ENCODE results near the gene EPHA5. TPM values are rescaled to one million over a fixed set of nuclear protein-coding genes. Genes with fewer than 3 reads are reported as not detected.

Gene EPHA5
- total RNA-seq, 1 experiment from 2014 or later, result not detected

DNA sequence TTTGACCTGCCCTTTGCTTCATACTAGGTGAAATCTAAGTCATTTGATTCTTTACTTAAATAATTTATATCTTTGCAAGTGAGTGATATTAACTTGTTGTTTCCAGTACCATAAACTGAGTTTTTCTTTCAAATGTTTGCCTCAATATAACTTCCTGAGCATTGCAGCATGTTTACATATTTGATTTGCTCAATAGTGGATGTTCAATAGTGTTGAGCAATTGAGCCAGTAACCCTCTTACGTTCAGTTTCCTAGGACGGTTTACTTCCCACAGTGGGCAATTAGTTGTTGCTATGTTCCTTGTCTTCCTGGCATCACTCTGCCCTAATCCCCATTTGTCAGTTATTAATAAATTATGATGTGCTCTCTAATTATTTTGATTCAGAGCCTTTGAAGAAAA is 278.5 kb downstream of the EPHA5 start:
- CTCF ChIA-PET, result no interaction called here
- TF ChIP-seq ELF1 (IDR thresholded peaks at IDR 0.05; ENCODE audit: borderline replicate concordance, low read depth) (no peak), SRF (IDR thresholded peaks at IDR 0.05; ENCODE audit: low read depth) (no peak), CEBPB (IDR thresholded peaks at IDR 0.05; ENCODE audit: low read depth) (no peak), ZFX (IDR thresholded peaks at IDR 0.05) (no peak)
- TF ChIP-seq, protein P1, sequence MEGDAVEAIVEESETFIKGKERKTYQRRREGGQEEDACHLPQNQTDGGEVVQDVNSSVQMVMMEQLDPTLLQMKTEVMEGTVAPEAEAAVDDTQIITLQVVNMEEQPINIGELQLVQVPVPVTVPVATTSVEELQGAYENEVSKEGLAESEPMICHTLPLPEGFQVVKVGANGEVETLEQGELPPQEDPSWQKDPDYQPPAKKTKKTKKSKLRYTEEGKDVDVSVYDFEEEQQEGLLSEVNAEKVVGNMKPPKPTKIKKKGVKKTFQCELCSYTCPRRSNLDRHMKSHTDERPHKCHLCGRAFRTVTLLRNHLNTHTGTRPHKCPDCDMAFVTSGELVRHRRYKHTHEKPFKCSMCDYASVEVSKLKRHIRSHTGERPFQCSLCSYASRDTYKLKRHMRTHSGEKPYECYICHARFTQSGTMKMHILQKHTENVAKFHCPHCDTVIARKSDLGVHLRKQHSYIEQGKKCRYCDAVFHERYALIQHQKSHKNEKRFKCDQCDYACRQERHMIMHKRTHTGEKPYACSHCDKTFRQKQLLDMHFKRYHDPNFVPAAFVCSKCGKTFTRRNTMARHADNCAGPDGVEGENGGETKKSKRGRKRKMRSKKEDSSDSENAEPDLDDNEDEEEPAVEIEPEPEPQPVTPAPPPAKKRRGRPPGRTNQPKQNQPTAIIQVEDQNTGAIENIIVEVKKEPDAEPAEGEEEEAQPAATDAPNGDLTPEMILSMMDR (IDR thresholded peaks at IDR 0.05 in 2 of 3, conservative IDR thresholded peaks at IDR 0.05 in 1 of 3; ENCODE audit: borderline replicate concordance in 1 of 3, insufficient read depth in 1 of 3, low read depth in 2 of 3, low read length in 2 of 3), result no peak
- DNase-seq (ENCODE audit: low read depth, low spot score), result no peak

DNA sequence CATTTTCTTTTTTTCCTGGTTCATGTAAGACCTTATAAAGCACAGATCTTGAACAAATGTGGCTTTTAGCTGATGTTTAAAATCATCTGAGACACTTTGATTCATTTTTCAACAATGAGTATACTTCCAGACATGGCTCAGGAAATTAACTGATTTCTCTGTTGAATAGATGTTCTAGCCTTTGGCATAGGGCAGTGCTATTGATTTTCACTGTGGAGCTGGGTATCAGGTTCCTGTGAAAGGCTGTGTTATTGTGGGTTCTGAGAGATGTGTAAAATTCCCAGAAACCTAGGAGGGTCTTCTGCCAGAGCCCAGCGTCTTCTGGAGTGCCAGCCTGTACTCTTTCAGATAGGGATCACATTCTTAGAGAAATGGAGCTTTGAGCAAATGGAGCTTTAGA is 278.9 kb downstream of the EPHA5 start:
- Histone ChIP-seq H3K9me2 (ENCODE audit: insufficient read depth) (no peaks in the 10 kb centered on the region), H2AFZ (ENCODE audit: low read depth, low read length, poor library complexity, severe bottlenecking) (no peak overlapping the region), H3K9me3 (ENCODE audit: control insufficient read depth in 1 of 2, insufficient read depth in 1 of 2, low read depth in 1 of 2, low read length in 2 of 2) (peaks cover 6 to 19% of the 10 kb centered on the region in 2 experiments; a peak in 2 of 4 replicates), H3K27ac (ENCODE audit: low read depth, low read length) (no peak overlapping the region), H3K27me3 (ENCODE audit: insufficient read depth, low read length) (no peaks in the 10 kb centered on the region), H3K36me3 (ENCODE audit: control insufficient read depth in 1 of 2, insufficient read depth in 2 of 2, low read length in 2 of 2) (no peaks in the 10 kb centered on the region), H3K4me2 (ENCODE audit: low read length) (no peak overlapping the region), H3K9ac (ENCODE audit: low read length) (no peak overlapping the region), H3K4me1 (ENCODE audit: control insufficient read depth in 1 of 2, insufficient read depth in 2 of 2, low read length in 2 of 2) (no peaks in the 10 kb centered on the region), H4K20me1 (ENCODE audit: insufficient read depth) (no peaks in the 10 kb centered on the region), H3K4me3 (replicated peaks in 1 of 2; ENCODE audit: low read depth in 1 of 2, low read length in 2 of 2) (no peak overlapping the region), H3K79me2 (ENCODE audit: insufficient read depth, low read length) (no peaks in the 10 kb centered on the region)
- no peak for TF ChIP-seq JUND (IDR thresholded peaks at IDR 0.05)
- no peak for TF ChIP-seq YY1 (IDR thresholded peaks at IDR 0.05; ENCODE audit: extremely low read depth, insufficient replicate concordance, low read depth, low read length)
- ATAC-seq (no peak), DNase-seq (ENCODE audit: low read depth, low spot score) (no peak)
- no TSS peak for BruUV-seq (replicated peaks)
- CTCF ChIA-PET, result no interaction called here
- intact Hi-C loops (cut with micrococcal nuclease), result no loop called here
- POLR2A ChIA-PET, result no interaction called here
- RAD21 ChIA-PET (ENCODE audit: low non-redundant PET in 1 of 2, low total read pairs in 2 of 2, uncharacterized antibody in 2 of 2, unreplicated experiment in 2 of 2), result no interaction called here

More for the DNA sequence above, 278.5 kb downstream of the EPHA5 start:
- Histone ChIP-seq H3K79me2 (ENCODE audit: insufficient read depth, low read length) (no peaks in the 10 kb centered on the region), H3K27me3 (ENCODE audit: insufficient read depth, low read length) (no peaks in the 10 kb centered on the region), H3K36me3 (ENCODE audit: control insufficient read depth in 1 of 2, insufficient read depth in 2 of 2, low read length in 2 of 2) (no peaks in the 10 kb centered on the region), H3K4me2 (ENCODE audit: low read length) (no peak overlapping the region), H3K4me3 (replicated peaks in 1 of 2; ENCODE audit: low read depth in 1 of 2, low read length in 2 of 2) (no peak overlapping the region), H3K9me2 (ENCODE audit: insufficient read depth) (no peaks in the 10 kb centered on the region), H3K4me1 (ENCODE audit: control insufficient read depth in 1 of 2, insufficient read depth in 2 of 2, low read length in 2 of 2) (no peaks in the 10 kb centered on the region), H3K9me3 (ENCODE audit: control insufficient read depth in 1 of 2, insufficient read depth in 1 of 2, low read depth in 1 of 2, low read length in 2 of 2) (peaks cover 6 to 19% of the 10 kb centered on the region in 2 experiments; a peak in 2 of 4 replicates), H3K9ac (ENCODE audit: low read length) (no peak overlapping the region), H4K20me1 (ENCODE audit: insufficient read depth) (no peaks in the 10 kb centered on the region), H3K27ac (ENCODE audit: low read depth, low read length) (no peak overlapping the region), H2AFZ (ENCODE audit: low read depth, low read length, poor library complexity, severe bottlenecking) (no peak overlapping the region)
- intact Hi-C loops (cut with micrococcal nuclease), result no loop called here
- ChIA-PET POLR2A (no interaction called here), RAD21 (ENCODE audit: low non-redundant PET in 1 of 2, low total read pairs in 2 of 2, uncharacterized antibody in 2 of 2, unreplicated experiment in 2 of 2) (no interaction called here)
- BruUV-seq (replicated peaks), result no TSS peak
- ATAC-seq, result no peak

Measured in HCT116 (cell line).